SK-N-SH (cell line): Measurements from ENCODE around the gene CSTPP1.

ENCODE experiments used
- CTCF ChIP-seq: fragments of 200-600 bp; sonication (generic); IDR thresholded peaks from 2 replicates; pipeline ENCODE4 v1.6.1; 2017; ENCODE audit warnings: antibody characterized with exemption, mild to moderate bottlenecking, moderate library complexity
- EP300 ChIP-seq, 2 experiments: IDR thresholded peaks; 2 replicates each; pipeline versions ENCODE4 v1.4.0 to v1.6.1; 2012; ENCODE audit warnings: borderline replicate concordance in 1 of 2, low read depth in 1 of 2, low read length in 1 of 2
- EZH2phosphoT487 ChIP-seq: fragments of 200-600 bp; sonication (generic); IDR thresholded peaks from 2 replicates; pipeline ENCODE4 v1.6.1; 2017; ENCODE audit warnings: low read depth, mixed run types, mild to moderate bottlenecking, antibody characterized with exemption, moderate library complexity, borderline replicate concordance
- GABPA ChIP-seq: IDR thresholded peaks from 2 replicates; pipeline ENCODE4 v1.4.0; 2012; ENCODE audit warnings: low read depth, mild to moderate bottlenecking
- MAX ChIP-seq: IDR thresholded peaks from 2 replicates; pipeline ENCODE4 v1.4.0; 2012; ENCODE audit warnings: low read depth
- MEF2A ChIP-seq: IDR thresholded peaks from 2 replicates; pipeline ENCODE4 v1.4.0; 2012; ENCODE audit warnings: low read depth, borderline replicate concordance
- POLR2AphosphoS5 ChIP-seq: IDR thresholded peaks from 2 replicates; pipeline ENCODE4 v1.6.1; 2012; ENCODE audit warnings: low read depth, low read length
- REST ChIP-seq: IDR thresholded peaks from 2 replicates; pipeline ENCODE4 v1.6.1; 2012; ENCODE audit warnings: mild to moderate bottlenecking, low read depth, low read length, moderate library complexity
- RFX5 ChIP-seq: IDR thresholded peaks from 2 replicates; pipeline ENCODE4 v1.6.1; 2012; ENCODE audit warnings: mild to moderate bottlenecking, improper control_type of control experiment, low read length
- SMC3 ChIP-seq: IDR thresholded peaks from 2 replicates; pipeline ENCODE4 v1.6.1; 2012; ENCODE audit warnings: low read depth, low read length, improper control_type of control experiment
- TAF1 ChIP-seq: IDR thresholded peaks from 2 replicates; pipeline ENCODE4 v1.6.1; 2012; ENCODE audit warnings: low read depth, mild to moderate bottlenecking, low read length, moderate library complexity, borderline replicate concordance
- USF1 ChIP-seq: IDR thresholded peaks from 2 replicates; pipeline ENCODE4 v1.4.0; 2012; ENCODE audit warnings: low read depth, borderline replicate concordance
- YY1 ChIP-seq: IDR thresholded peaks from 2 replicates; pipeline ENCODE4 v1.4.0; 2012; ENCODE audit warnings: low read depth, mild to moderate bottlenecking

GRCh38 chr11:46902694-46903093 lies 33.9 kb upstream of the CSTPP1 start:
- TF ChIP-seq POLR2AphosphoS5 (no peak), CTCF (no peak), MEF2A (no peak), YY1 (no peak), MAX (no peak), SMC3 (no peak), REST (no peak), TAF1 (no peak), GABPA (no peak), EP300 (IDR thresholded peaks at IDR 0.05; ENCODE audit: borderline replicate concordance in 1 of 2, low read depth in 1 of 2, low read length in 1 of 2) (no peak), EZH2phosphoT487 (no peak), USF1 (no peak), RFX5 (no peak)
